ENCODE data around the gene ZNF629. TPM values are rescaled to one million over a fixed set of nuclear protein-coding genes. Genes with fewer than 3 reads are reported as not detected.

The ZNF629 gene
- total RNA-seq, 2 experiments from 2014 or later = 1.0 to 2.5 TPM

DNA sequence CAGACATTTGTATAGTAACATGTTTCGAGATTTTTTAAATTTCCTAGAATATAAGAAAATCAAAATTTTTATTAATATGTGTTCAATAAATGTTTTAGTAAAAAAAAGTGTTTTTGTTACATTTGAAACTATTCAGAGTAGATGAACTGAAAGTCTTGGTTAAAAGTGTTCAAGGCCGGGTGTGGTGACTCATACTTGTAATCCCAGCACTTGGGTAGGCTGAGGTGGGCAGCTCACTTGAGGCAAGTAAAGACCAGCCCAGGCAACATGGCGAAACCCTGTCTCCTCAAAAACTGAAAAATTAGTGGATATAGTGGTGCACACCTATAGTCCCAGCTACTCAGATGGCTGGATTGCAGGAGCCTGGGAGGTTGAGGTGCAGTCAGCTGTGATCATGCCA, 55.6 kb downstream of the ZNF629 start:
- Histone ChIP-seq H2AFZ (ENCODE audit: low read length) (no peak overlapping the region), H3K4me1 (ENCODE audit: insufficient read depth, low read length, poor library complexity, severe bottlenecking) (no peaks in the 10 kb centered on the region), H3K79me2 (ENCODE audit: insufficient read depth, low read depth, low read length) (0 out of 2 replicates have a peak, but pooled peaks cover 3% of the 10 kb centered on the region), H4K20me1 (ENCODE audit: insufficient read depth, low read length) (no peaks in the 10 kb centered on the region), H3K9me3 (ENCODE audit: low read length) (no peaks in the 10 kb centered on the region), H3K9me2 (ENCODE audit: insufficient read depth, low read length) (no peaks in the 10 kb centered on the region), H3K36me3 (ENCODE audit: insufficient read depth, low read length) (peaks cover 98% of the 10 kb centered on the region), H3K4me3 (ENCODE audit: low read depth, low read length, poor library complexity, severe bottlenecking) (no peak overlapping the region), H3K4me2 (ENCODE audit: low read length) (no peak overlapping the region), H3K27ac (ENCODE audit: low read depth, low read length, poor library complexity, severe bottlenecking) (no peak overlapping the region)
- ChIA-PET POLR2A (no interaction called here), CTCF (ENCODE audit: unreplicated experiment) (no interaction called here)
- intact Hi-C loops (cut with micrococcal nuclease; ENCODE audit: unreplicated experiment) = no loop called here
- BruUV-seq (replicated peaks) = no TSS peak
- TF ChIP-seq, protein P1, sequence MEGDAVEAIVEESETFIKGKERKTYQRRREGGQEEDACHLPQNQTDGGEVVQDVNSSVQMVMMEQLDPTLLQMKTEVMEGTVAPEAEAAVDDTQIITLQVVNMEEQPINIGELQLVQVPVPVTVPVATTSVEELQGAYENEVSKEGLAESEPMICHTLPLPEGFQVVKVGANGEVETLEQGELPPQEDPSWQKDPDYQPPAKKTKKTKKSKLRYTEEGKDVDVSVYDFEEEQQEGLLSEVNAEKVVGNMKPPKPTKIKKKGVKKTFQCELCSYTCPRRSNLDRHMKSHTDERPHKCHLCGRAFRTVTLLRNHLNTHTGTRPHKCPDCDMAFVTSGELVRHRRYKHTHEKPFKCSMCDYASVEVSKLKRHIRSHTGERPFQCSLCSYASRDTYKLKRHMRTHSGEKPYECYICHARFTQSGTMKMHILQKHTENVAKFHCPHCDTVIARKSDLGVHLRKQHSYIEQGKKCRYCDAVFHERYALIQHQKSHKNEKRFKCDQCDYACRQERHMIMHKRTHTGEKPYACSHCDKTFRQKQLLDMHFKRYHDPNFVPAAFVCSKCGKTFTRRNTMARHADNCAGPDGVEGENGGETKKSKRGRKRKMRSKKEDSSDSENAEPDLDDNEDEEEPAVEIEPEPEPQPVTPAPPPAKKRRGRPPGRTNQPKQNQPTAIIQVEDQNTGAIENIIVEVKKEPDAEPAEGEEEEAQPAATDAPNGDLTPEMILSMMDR (conservative IDR thresholded peaks at IDR 0.05; ENCODE audit: low read length) = no peak
- no peak for TF ChIP-seq EZH2phosphoT487 (IDR thresholded peaks at IDR 0.05; ENCODE audit: borderline replicate concordance, low read depth, low read length)
- no peak for DNase-seq (ENCODE audit: low spot score)

DNA sequence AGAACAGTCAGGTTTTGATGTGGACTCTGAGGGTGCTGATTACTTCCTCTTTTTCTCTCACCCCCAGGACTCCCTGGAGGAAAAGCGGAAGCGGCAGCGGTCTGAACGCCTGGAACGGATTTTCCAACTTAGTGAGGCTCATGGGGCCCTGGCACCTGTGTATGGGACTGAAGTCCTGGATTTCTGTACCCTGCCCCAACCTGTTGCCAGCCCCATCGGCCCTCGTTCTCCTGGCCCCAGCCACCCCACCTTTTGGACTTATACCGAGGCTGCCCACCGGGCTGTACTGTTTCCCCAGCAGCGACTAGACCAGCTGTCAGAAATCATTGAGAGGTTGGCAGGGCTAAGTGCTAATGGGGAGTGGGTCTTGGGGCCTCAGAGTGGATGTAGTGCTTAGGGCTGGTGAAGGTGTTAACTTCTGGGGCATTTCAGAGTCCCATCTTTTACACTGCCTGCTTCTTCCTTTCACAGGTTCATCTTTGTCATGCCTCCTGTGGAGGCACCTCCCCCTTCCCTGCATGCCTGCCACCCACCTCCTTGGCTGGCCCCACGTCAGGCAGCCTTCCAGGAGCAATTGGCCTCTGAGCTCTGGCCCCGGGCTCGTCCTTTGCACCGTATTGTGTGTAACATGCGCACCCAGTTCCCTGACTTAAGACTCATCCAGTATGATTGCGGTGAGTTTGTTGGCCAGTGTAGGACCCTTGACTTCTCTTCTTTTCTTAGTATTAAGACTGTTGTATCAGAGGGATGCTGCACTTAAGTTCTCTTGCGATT, 57.9 kb downstream of the ZNF629 start:
- no peaks in the 10 kb centered on the region for H4K20me1 ChIP-seq (ENCODE audit: insufficient read depth, low read length)
- CTCF ChIA-PET (ENCODE audit: unreplicated experiment) = no interaction called here
- peaks cover 100% of the 10 kb centered on the region for H3K36me3 ChIP-seq (ENCODE audit: insufficient read depth, low read length)
- no peak overlapping the region for H3K27ac ChIP-seq (ENCODE audit: low read depth, low read length, poor library complexity, severe bottlenecking)
- no peak for DNase-seq (ENCODE audit: low spot score)
- intact Hi-C loops (cut with micrococcal nuclease; ENCODE audit: unreplicated experiment) = no loop called here
- no peak overlapping the region for H3K4me3 ChIP-seq (ENCODE audit: low read depth, low read length, poor library complexity, severe bottlenecking)
- POLR2A ChIA-PET = no interaction called here
- H3K4me2 ChIP-seq (ENCODE audit: low read length) = no peak overlapping the region
- BruUV-seq (replicated peaks) = no TSS peak
- H3K79me2 ChIP-seq (ENCODE audit: insufficient read depth, low read depth, low read length) = 0 out of 2 replicates have a peak, but pooled peaks cover 3% of the 10 kb centered on the region
- H2AFZ ChIP-seq (ENCODE audit: low read length) = no peak overlapping the region
- H3K9me2 ChIP-seq (ENCODE audit: insufficient read depth, low read length) = no peaks in the 10 kb centered on the region
- H3K9me3 ChIP-seq (ENCODE audit: low read length) = no peaks in the 10 kb centered on the region
- TF ChIP-seq, protein P1 (conservative IDR thresholded peaks at IDR 0.05; ENCODE audit: low read length) = no peak
- no peak for TF ChIP-seq EZH2phosphoT487 (IDR thresholded peaks at IDR 0.05; ENCODE audit: borderline replicate concordance, low read depth, low read length)
- no peaks in the 10 kb centered on the region for H3K4me1 ChIP-seq (ENCODE audit: insufficient read depth, low read length, poor library complexity, severe bottlenecking)

Small RNA genes within 50 kb of the gene (small RNA-seq; reads per million reads assigned to genes)
- gene RF00017 = not detected

Other genes with a start within 250 kb of the ZNF629 start
- 10.5 and 14.6 TPM in 2 replicates for gene ZNF764, start 228.8 kb downstream of the ZNF629 start, total RNA-seq (2014; rRNA removed; shearing (Covaris generic))
- gene ZNF764, start 228.8 kb downstream of the ZNF629 start, total RNA-seq (2022) = 12.8 and 13.8 TPM in 2 replicates
- 17.5 and 19.8 TPM in 2 replicates for gene ZNF688, start 215.5 kb downstream of the ZNF629 start, total RNA-seq (2014; rRNA removed; shearing (Covaris generic))
- 15.0 and 15.3 TPM in 2 replicates for gene ZNF688, start 215.5 kb downstream of the ZNF629 start, total RNA-seq (2022)
- gene ZNF785, start 201.5 kb downstream of the ZNF629 start, total RNA-seq (2014; rRNA removed; shearing (Covaris generic)) = 6.8 and 9.3 TPM in 2 replicates
- 4.1 and 4.6 TPM in 2 replicates for gene ZNF785, start 201.5 kb downstream of the ZNF629 start, total RNA-seq (2022)
- gene ZNF689, start 176.8 kb downstream of the ZNF629 start, total RNA-seq (2014; rRNA removed; shearing (Covaris generic)) = 13.1 and 15.0 TPM in 2 replicates
- gene ZNF689, start 176.8 kb downstream of the ZNF629 start, total RNA-seq (2022) = 15.5 and 16.7 TPM in 2 replicates
- gene PRR14, start 136.2 kb downstream of the ZNF629 start, total RNA-seq (2014; rRNA removed; shearing (Covaris generic)) = 33.2 and 35.2 TPM in 2 replicates
- 75.5 and 81.4 TPM in 2 replicates for gene PRR14, start 136.2 kb downstream of the ZNF629 start, total RNA-seq (2022)
- 31.8 and 36.8 TPM in 2 replicates for gene FBRS, start 128.8 kb downstream of the ZNF629 start, total RNA-seq (2014; rRNA removed; shearing (Covaris generic))
- gene FBRS, start 128.8 kb downstream of the ZNF629 start, total RNA-seq (2022) = 89.8 and 97.5 TPM in 2 replicates
- gene SRCAP, start 88.0 kb downstream of the ZNF629 start, total RNA-seq (2014; rRNA removed; shearing (Covaris generic)) = 15.6 and 41.8 TPM in 2 replicates
- gene SRCAP, start 88.0 kb downstream of the ZNF629 start, total RNA-seq (2022) = 92.6 and 93.7 TPM in 2 replicates
- gene PHKG2, start 38.8 kb downstream of the ZNF629 start, total RNA-seq (2014; rRNA removed; shearing (Covaris generic)) = 37.6 and 40.5 TPM in 2 replicates
- gene PHKG2, start 38.8 kb downstream of the ZNF629 start, total RNA-seq (2022) = 41.9 and 46.5 TPM in 2 replicates
- 20.7 and 27.4 TPM in 2 replicates for gene CFAP119, start 25.1 kb downstream of the ZNF629 start, total RNA-seq (2014; rRNA removed; shearing (Covaris generic))
- 25.0 and 27.4 TPM in 2 replicates for gene CFAP119, start 25.1 kb downstream of the ZNF629 start, total RNA-seq (2022)
- 54.8 and 70.5 TPM in 2 replicates for gene RNF40, start 24.9 kb downstream of the ZNF629 start, total RNA-seq (2014; rRNA removed; shearing (Covaris generic))
- 108 and 120 TPM in 2 replicates for gene RNF40, start 24.9 kb downstream of the ZNF629 start, total RNA-seq (2022)
- 17.8 and 20.6 TPM in 2 replicates for gene BCL7C, start 106.9 kb upstream of the ZNF629 start, total RNA-seq (2014; rRNA removed; shearing (Covaris generic))
- gene BCL7C, start 106.9 kb upstream of the ZNF629 start, total RNA-seq (2022) = 11.0 and 11.5 TPM in 2 replicates
- gene CTF1, start 109.4 kb upstream of the ZNF629 start, total RNA-seq (2014; rRNA removed; shearing (Covaris generic)) = 0.09 and 0.21 TPM in 2 replicates
- 0.46 and 0.68 TPM in 2 replicates for gene CTF1, start 109.4 kb upstream of the ZNF629 start, total RNA-seq (2022)
- gene FBXL19, start 136.4 kb upstream of the ZNF629 start, total RNA-seq (2014; rRNA removed; shearing (Covaris generic)) = 16.1 and 16.2 TPM in 2 replicates
- 30.2 and 34.8 TPM in 2 replicates for gene FBXL19, start 136.4 kb upstream of the ZNF629 start, total RNA-seq (2022)
- 5.7 and 7.8 TPM in 2 replicates for gene ORAI3, start 161.9 kb upstream of the ZNF629 start, total RNA-seq (2014; rRNA removed; shearing (Covaris generic))
- 16.3 and 18.3 TPM in 2 replicates for gene ORAI3, start 161.9 kb upstream of the ZNF629 start, total RNA-seq (2022)
- 8.6 and 9.0 TPM in 2 replicates for gene SETD1A, start 170.5 kb upstream of the ZNF629 start, total RNA-seq (2014; rRNA removed; shearing (Covaris generic))
- gene SETD1A, start 170.5 kb upstream of the ZNF629 start, total RNA-seq (2022) = 35.7 and 36.0 TPM in 2 replicates
- gene HSD3B7, start 198.0 kb upstream of the ZNF629 start, total RNA-seq (2014; rRNA removed; shearing (Covaris generic)) = 1.9 and 3.3 TPM in 2 replicates
- gene HSD3B7, start 198.0 kb upstream of the ZNF629 start, total RNA-seq (2022) = 2.4 and 2.6 TPM in 2 replicates
- gene STX1B, start 223.4 kb upstream of the ZNF629 start, total RNA-seq (2014; rRNA removed; shearing (Covaris generic)) = 0.47 TPM in 1 of 2 replicates, not detected in the other
- gene STX1B, start 223.4 kb upstream of the ZNF629 start, total RNA-seq (2022) = 2.1 and 2.4 TPM in 2 replicates
- gene STX4, start 246.4 kb upstream of the ZNF629 start, total RNA-seq (2014; rRNA removed; shearing (Covaris generic)) = 14.6 and 16.6 TPM in 2 replicates
- gene STX4, start 246.4 kb upstream of the ZNF629 start, total RNA-seq (2022) = 40.5 and 41.6 TPM in 2 replicates

Measured in OCI-LY7 (cell line).